Measurements from ENCODE around the gene TSNAXIP1. TPM values are rescaled to one million over a fixed set of nuclear protein-coding genes. Genes with fewer than 3 reads are reported as not detected.
A peak's percentile ranks its signal among the peaks of the same experiment; 100 is the strongest.

TSNAXIP1 gene
- total RNA-seq, 4 donors from 2014 or later = 0.34 to 3.2 (median 0.93) TPM

- Histone ChIP-seq H3K36me3 (no peaks in the 10 kb centered on the region), H3K4me3 (replicated peaks in 1 of 3) (peak overlapping the region in 2 of 3 donors; percentile 93 to 97), H3K4me1 (peaks cover 40 to 48% of the 10 kb centered on the region in 2 donors), H3K27ac (no peak overlapping the region), H3K27me3 (no peaks in the 10 kb centered on the region), H3K9me3 (no peaks in the 10 kb centered on the region)
- 89% methylated on average over 11 of the region's 11 CpGs for WGBS, 2 donors
- intact Hi-C loops (cut with DNase I) = no loop called here
- TF ChIP-seq, protein P1, sequence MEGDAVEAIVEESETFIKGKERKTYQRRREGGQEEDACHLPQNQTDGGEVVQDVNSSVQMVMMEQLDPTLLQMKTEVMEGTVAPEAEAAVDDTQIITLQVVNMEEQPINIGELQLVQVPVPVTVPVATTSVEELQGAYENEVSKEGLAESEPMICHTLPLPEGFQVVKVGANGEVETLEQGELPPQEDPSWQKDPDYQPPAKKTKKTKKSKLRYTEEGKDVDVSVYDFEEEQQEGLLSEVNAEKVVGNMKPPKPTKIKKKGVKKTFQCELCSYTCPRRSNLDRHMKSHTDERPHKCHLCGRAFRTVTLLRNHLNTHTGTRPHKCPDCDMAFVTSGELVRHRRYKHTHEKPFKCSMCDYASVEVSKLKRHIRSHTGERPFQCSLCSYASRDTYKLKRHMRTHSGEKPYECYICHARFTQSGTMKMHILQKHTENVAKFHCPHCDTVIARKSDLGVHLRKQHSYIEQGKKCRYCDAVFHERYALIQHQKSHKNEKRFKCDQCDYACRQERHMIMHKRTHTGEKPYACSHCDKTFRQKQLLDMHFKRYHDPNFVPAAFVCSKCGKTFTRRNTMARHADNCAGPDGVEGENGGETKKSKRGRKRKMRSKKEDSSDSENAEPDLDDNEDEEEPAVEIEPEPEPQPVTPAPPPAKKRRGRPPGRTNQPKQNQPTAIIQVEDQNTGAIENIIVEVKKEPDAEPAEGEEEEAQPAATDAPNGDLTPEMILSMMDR (IDR thresholded peaks at IDR 0.05) = no peak
- TF ChIP-seq POLR2A (IDR thresholded peaks at IDR 0.05) = no peak
- no peak for DNase-seq
These were observed 41.4 kb downstream of the TSNAXIP1 start for GRCh38 chr16:67848118-67848517.

GRCh38 chr16:67853670-67854069 lies 47.0 kb downstream of the TSNAXIP1 start:
- no peaks in the 10 kb centered on the region for H3K36me3 ChIP-seq
- H3K27ac ChIP-seq = no peak overlapping the region
- H3K9me3 ChIP-seq = no peaks in the 10 kb centered on the region
- H3K27me3 ChIP-seq = no peaks in the 10 kb centered on the region
- TF ChIP-seq POLR2A (IDR thresholded peaks at IDR 0.05) = no peak
- TF ChIP-seq, protein P1 (IDR thresholded peaks at IDR 0.05) = no peak
- WGBS, 2 donors = 96% methylated on average over 3 of the region's 3 CpGs
- H3K4me1 ChIP-seq = peaks cover 14 to 43% of the 10 kb centered on the region in 2 donors
- no peak for DNase-seq
- H3K4me3 ChIP-seq (replicated peaks in 1 of 3) = no peak overlapping the region
- intact Hi-C loops (cut with DNase I) = no loop called here

DNA sequence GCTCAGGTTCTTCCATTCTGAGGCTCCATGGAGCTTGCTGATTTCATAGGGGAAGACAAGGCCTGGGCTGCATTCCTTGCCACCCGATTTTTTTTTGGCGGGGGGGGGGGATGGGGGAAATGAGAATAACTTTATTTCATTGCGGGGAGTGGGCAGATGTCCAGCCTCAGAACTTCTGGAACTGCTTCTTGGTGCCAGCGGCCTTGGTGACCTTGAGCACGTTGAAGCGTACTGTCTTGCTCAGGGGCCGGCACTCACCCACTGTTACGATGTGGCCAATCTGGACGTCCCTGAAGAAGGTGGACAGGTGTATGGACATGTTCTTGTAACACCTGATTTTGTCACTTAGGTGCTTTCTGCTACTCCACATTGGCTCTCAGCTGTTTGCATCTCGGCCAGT lies 49.1 kb downstream of the TSNAXIP1 start:
- H3K27me3 ChIP-seq = no peaks in the 10 kb centered on the region
- 82 to 88% methylated on average over 10 of the region's 10 CpGs for WGBS, 2 donors
- no peak for TF ChIP-seq POLR2A (IDR thresholded peaks at IDR 0.05)
- TF ChIP-seq, protein P1 (IDR thresholded peaks at IDR 0.05) = no peak
- no peak overlapping the region for H3K4me3 ChIP-seq (replicated peaks in 1 of 3)
- H3K27ac ChIP-seq = no peak overlapping the region
- intact Hi-C loops (cut with DNase I) = no loop called here
- H3K4me1 ChIP-seq = peaks cover 14 to 44% of the 10 kb centered on the region in 2 donors
- no peak for DNase-seq
- no peaks in the 10 kb centered on the region for H3K9me3 ChIP-seq
- no peaks in the 10 kb centered on the region for H3K36me3 ChIP-seq

GRCh38 chr16:67856927-67857546 lies 50.3 kb downstream of the TSNAXIP1 start:
- WGBS, 2 donors = 94 to 97% methylated on average over 5 of the region's 5 CpGs
- peaks cover 14 to 53% of the 10 kb centered on the region in 2 donors for H3K4me1 ChIP-seq
- no peaks in the 10 kb centered on the region for H3K9me3 ChIP-seq
- intact Hi-C loops (cut with DNase I) = no loop called here
- H3K4me3 ChIP-seq (replicated peaks in 1 of 3) = no peak overlapping the region
- H3K36me3 ChIP-seq = no peaks in the 10 kb centered on the region
- no peaks in the 10 kb centered on the region for H3K27me3 ChIP-seq
- TF ChIP-seq POLR2A (IDR thresholded peaks at IDR 0.05) = no peak
- TF ChIP-seq, protein P1 (IDR thresholded peaks at IDR 0.05) = no peak
- H3K27ac ChIP-seq = peak overlapping the region in 2 of 3 donors; percentile 13 to 51
- DNase-seq = no peak

- TF ChIP-seq, protein P1 (IDR thresholded peaks at IDR 0.05) = no peak
- no peak for TF ChIP-seq POLR2A (IDR thresholded peaks at IDR 0.05)
These were observed 51.0 kb downstream of the TSNAXIP1 start for GRCh38 chr16:67857547-67858233.

More at GRCh38 chr16:67857547-67858233, 51.0 kb downstream of the TSNAXIP1 start:
- H3K4me3 ChIP-seq (replicated peaks in 1 of 3) = no peak overlapping the region
- H3K9me3 ChIP-seq = no peaks in the 10 kb centered on the region
- peak overlapping the region; percentile 51 to 68 (median 64) for H3K27ac ChIP-seq
- H3K4me1 ChIP-seq = peaks cover 14 to 57% of the 10 kb centered on the region in 2 donors
- no peaks in the 10 kb centered on the region for H3K36me3 ChIP-seq
- no peaks in the 10 kb centered on the region for H3K27me3 ChIP-seq
- intact Hi-C loops (cut with DNase I) = no loop called here
- peak; percentile 84 to 86 for DNase-seq
- WGBS, 2 donors = 28 to 44% methylated on average over 3 of the region's 3 CpGs
